HG03039 (cell line): Measurements from ENCODE around the gene CYP11A1.
A peak's percentile ranks its signal among the peaks of the same experiment; 100 is the strongest.

ENCODE experiments used
- ATAC-seq: cut with Tn5 transposase; IDR thresholded peaks from one replicate; pipeline ENCODE4 v1.9.1; 2021; ENCODE audit warnings: mild to moderate bottlenecking, moderate library complexity; ENCODE audit not compliant: unreplicated experiment

The CYP11A1 gene

GRCh38 chr15:74389241-74390048 is 22.0 kb upstream of the CYP11A1 start:
- no peak for ATAC-seq

GRCh38 chr15:74388363-74388951 is 21.0 kb upstream of the CYP11A1 start:
- no peak for ATAC-seq

GRCh38 chr15:74387621-74388362 is 20.3 kb upstream of the CYP11A1 start:
- ATAC-seq, result no peak

GRCh38 chr15:74387141-74387541 is 19.7 kb upstream of the CYP11A1 start:
- ATAC-seq, result no peak

- ATAC-seq, result no peak
These were observed 19.2 kb upstream of the CYP11A1 start for GRCh38 chr15:74386496-74387140.

- no peak for ATAC-seq
These were observed 18.3 kb upstream of the CYP11A1 start for GRCh38 chr15:74385733-74386132.

- peak; percentile 39 for ATAC-seq
These were observed 17.6 kb upstream of the CYP11A1 start for GRCh38 chr15:74384881-74385643.

GRCh38 chr15:74384566-74384880 is 17.1 kb upstream of the CYP11A1 start:
- ATAC-seq, result no peak

- peak; percentile 45 for ATAC-seq
These were observed 16.5 kb upstream of the CYP11A1 start for GRCh38 chr15:74383695-74384565.

GRCh38 chr15:74383286-74383685 is 15.8 kb upstream of the CYP11A1 start:
- ATAC-seq, result no peak

- no peak for ATAC-seq
These were observed 14.8 kb upstream of the CYP11A1 start for GRCh38 chr15:74382004-74382816.

GRCh38 chr15:74381481-74381880 is 14.0 kb upstream of the CYP11A1 start:
- no peak for ATAC-seq

GRCh38 chr15:74381190-74381453 is 13.7 kb upstream of the CYP11A1 start:
- ATAC-seq, result no peak

GRCh38 chr15:74380361-74381189 is 13.1 kb upstream of the CYP11A1 start:
- no peak for ATAC-seq

- no peak for ATAC-seq
These were observed 11.4 kb upstream of the CYP11A1 start for GRCh38 chr15:74378848-74379247.

- no peak for ATAC-seq
These were observed 10.7 kb upstream of the CYP11A1 start for GRCh38 chr15:74377831-74378766.

GRCh38 chr15:74376825-74377581 is 9.6 kb upstream of the CYP11A1 start:
- ATAC-seq, result no peak
